ENCODE measurements around the gene LYAR.

The LYAR gene

GRCh38 chr4:4289941-4290850, at the start of gene LYAR, which contains the start of gene ZBTB49:
LYAR (minus strand) TSS chr4:4290154; CDS start chr4:4283742, 6,412 bp downstream.
ZBTB49 (plus strand) TSS chr4:4290251; CDS start chr4:4299946, 9,695 bp downstream.
- peak; percentile 88 for DNase-seq

- DNase-seq = no peak
Observed at GRCh38 chr4:4339504-4340085, 49.6 kb upstream of the LYAR start.

GRCh38 chr4:4338210-4339001, 48.5 kb upstream of the LYAR start:
- DNase-seq = peak; percentile 20

- DNase-seq = peak; percentile 46
Observed at GRCh38 chr4:4334798-4335520, 45.0 kb upstream of the LYAR start.

GRCh38 chr4:4333265-4333706, 43.3 kb upstream of the LYAR start:
- DNase-seq = no peak

GRCh38 chr4:4332529-4332928, 42.6 kb upstream of the LYAR start:
- no peak for DNase-seq

- no peak for DNase-seq
Observed at GRCh38 chr4:4330794-4331193, 40.8 kb upstream of the LYAR start.

GRCh38 chr4:4329496-4329895, 39.5 kb upstream of the LYAR start:
- DNase-seq = no peak

GRCh38 chr4:4328840-4329239, 38.9 kb upstream of the LYAR start:
- DNase-seq = no peak

GRCh38 chr4:4328206-4328605, 38.3 kb upstream of the LYAR start:
- no peak for DNase-seq

- no peak for DNase-seq
Observed at GRCh38 chr4:4327652-4328121, 37.7 kb upstream of the LYAR start.

GRCh38 chr4:4326166-4326565, 36.2 kb upstream of the LYAR start:
- DNase-seq = no peak

- DNase-seq = no peak
Observed at GRCh38 chr4:4325321-4325720, 35.4 kb upstream of the LYAR start.

- DNase-seq = no peak
Observed at GRCh38 chr4:4323705-4324534, 34.0 kb upstream of the LYAR start.

- DNase-seq = no peak
Observed at GRCh38 chr4:4321951-4322688, 32.2 kb upstream of the LYAR start.

- DNase-seq = no peak
Observed at GRCh38 chr4:4320951-4321714, 31.2 kb upstream of the LYAR start.

GRCh38 chr4:4320528-4320927, 30.6 kb upstream of the LYAR start:
- DNase-seq = no peak

GRCh38 chr4:4317496-4318232, 27.7 kb upstream of the LYAR start:
- DNase-seq = no peak

GRCh38 chr4:4316150-4316495, 26.2 kb upstream of the LYAR start:
- DNase-seq = no peak
